ENCODE measurements around the gene TRPV2. TPM values are rescaled to one million over a fixed set of nuclear protein-coding genes. Genes with fewer than 3 reads are reported as not detected.

TRPV2 gene, protein sequence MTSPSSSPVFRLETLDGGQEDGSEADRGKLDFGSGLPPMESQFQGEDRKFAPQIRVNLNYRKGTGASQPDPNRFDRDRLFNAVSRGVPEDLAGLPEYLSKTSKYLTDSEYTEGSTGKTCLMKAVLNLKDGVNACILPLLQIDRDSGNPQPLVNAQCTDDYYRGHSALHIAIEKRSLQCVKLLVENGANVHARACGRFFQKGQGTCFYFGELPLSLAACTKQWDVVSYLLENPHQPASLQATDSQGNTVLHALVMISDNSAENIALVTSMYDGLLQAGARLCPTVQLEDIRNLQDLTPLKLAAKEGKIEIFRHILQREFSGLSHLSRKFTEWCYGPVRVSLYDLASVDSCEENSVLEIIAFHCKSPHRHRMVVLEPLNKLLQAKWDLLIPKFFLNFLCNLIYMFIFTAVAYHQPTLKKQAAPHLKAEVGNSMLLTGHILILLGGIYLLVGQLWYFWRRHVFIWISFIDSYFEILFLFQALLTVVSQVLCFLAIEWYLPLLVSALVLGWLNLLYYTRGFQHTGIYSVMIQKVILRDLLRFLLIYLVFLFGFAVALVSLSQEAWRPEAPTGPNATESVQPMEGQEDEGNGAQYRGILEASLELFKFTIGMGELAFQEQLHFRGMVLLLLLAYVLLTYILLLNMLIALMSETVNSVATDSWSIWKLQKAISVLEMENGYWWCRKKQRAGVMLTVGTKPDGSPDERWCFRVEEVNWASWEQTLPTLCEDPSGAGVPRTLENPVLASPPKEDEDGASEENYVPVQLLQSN
- total RNA-seq, result 1 to 10 TPM; 7.1 to 7.7 TPM
- polyA plus RNA-seq (ENCODE audit: insufficient read depth, low read depth, low replicate concordance), result 7.6 TPM
- long read RNA-seq, donor 1, partial matches to known transcripts, result 0 of 3 reads
- long read RNA-seq, donor 1, other reads (novel, unspliced or antisense), result 0 of 3 reads
- long read RNA-seq, donor 2, partial matches to known transcripts, result 0 of 1 reads
- long read RNA-seq, donor 2, other reads (novel, unspliced or antisense), result 0 of 1 reads

DNA sequence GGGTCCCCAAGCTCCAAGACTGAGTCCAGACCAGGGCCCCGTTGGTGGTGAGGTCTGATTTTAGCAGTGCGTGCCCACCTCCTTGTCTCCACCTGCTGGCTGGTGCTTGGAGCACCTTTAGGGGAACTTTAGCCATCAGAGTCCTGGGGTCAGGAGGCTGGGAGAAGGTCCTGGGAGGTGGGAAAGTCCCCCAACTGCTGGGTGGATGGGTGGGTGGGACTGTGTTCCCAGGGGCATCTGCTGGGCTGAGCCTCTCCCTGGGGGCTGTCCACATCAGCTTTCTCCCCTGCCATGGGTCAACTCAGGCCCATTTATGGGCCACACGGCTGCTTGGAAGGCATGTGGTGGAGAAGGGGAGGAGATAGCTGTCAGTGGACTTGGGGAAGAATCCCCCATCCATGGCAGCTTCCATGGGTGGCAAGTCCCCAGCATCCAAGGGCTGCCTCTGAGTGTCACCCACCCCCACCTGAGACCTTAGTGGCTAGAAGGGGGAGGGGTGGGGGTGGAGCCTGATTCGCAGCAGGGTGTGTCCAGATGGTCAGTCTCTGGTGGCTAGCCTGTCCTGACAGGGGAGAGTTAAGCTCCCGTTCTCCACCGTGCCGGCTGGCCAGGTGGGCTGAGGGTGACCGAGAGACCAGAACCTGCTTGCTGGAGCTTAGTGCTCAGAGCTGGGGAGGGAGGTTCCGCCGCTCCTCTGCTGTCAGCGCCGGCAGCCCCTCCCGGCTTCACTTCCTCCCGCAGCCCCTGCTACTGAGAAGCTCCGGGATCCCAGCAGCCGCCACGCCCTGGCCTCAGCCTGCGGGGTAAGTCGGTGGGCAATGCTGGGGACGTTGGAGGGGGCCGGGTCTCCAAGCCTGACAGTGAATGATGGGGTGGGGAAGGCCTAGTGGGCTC is at the start of gene TRPV2:
TRPV2 (plus strand) TSS at position 541 of the 894 bp plus-strand sequence. CDS start 2,098 bp downstream, outside the sequence.
- Histone ChIP-seq H3K36me3 (ENCODE audit: low read depth, missing control alignments) (no peaks in the 10 kb centered on the region), H3K4me1 (peaks cover 5% of the 10 kb centered on the region), H3K27ac (peak within 1 kb of the TSS; percentile 79 to 88), H3K27me3 (no peaks in the 10 kb centered on the region), H3K9me3 (no peaks in the 10 kb centered on the region), H3K4me3 (peak within 1 kb of the TSS; percentile 27 to 55)
- no peak for TF ChIP-seq POLR2A (IDR thresholded peaks at IDR 0.05)
- TF ChIP-seq, protein P1, sequence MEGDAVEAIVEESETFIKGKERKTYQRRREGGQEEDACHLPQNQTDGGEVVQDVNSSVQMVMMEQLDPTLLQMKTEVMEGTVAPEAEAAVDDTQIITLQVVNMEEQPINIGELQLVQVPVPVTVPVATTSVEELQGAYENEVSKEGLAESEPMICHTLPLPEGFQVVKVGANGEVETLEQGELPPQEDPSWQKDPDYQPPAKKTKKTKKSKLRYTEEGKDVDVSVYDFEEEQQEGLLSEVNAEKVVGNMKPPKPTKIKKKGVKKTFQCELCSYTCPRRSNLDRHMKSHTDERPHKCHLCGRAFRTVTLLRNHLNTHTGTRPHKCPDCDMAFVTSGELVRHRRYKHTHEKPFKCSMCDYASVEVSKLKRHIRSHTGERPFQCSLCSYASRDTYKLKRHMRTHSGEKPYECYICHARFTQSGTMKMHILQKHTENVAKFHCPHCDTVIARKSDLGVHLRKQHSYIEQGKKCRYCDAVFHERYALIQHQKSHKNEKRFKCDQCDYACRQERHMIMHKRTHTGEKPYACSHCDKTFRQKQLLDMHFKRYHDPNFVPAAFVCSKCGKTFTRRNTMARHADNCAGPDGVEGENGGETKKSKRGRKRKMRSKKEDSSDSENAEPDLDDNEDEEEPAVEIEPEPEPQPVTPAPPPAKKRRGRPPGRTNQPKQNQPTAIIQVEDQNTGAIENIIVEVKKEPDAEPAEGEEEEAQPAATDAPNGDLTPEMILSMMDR (IDR thresholded peaks at IDR 0.05), result no peak
- no peak for DNase-seq
- WGBS, 2 donors, result 36 to 47% methylated on average over 11 to 21 of the region's 21 CpGs
- intact Hi-C loops (cut with DNase I; ENCODE audit: low total_unique reads), result no loop called here

DNA sequence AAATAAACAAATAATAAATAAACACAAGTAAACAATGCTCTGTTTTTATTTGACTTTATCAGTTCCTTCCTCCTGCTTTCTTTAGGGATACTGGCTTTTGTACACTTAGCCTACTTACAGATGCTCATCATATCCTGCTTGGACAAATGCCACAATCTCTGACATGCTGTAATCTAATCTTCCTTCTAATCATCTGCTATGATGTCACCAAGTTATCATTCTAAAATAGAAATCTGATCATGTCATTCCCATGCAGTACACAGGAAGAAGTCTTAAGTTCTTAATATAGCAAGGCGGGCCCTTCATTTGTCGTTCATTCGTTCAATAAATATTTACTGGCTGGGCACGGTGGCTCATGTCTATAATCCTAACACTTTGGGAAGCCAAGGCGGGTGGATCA is 43.6 kb upstream of the TRPV2 start:
- intact Hi-C loops (cut with DNase I; ENCODE audit: low total_unique reads), result no loop called here
- no peak for DNase-seq

DNA sequence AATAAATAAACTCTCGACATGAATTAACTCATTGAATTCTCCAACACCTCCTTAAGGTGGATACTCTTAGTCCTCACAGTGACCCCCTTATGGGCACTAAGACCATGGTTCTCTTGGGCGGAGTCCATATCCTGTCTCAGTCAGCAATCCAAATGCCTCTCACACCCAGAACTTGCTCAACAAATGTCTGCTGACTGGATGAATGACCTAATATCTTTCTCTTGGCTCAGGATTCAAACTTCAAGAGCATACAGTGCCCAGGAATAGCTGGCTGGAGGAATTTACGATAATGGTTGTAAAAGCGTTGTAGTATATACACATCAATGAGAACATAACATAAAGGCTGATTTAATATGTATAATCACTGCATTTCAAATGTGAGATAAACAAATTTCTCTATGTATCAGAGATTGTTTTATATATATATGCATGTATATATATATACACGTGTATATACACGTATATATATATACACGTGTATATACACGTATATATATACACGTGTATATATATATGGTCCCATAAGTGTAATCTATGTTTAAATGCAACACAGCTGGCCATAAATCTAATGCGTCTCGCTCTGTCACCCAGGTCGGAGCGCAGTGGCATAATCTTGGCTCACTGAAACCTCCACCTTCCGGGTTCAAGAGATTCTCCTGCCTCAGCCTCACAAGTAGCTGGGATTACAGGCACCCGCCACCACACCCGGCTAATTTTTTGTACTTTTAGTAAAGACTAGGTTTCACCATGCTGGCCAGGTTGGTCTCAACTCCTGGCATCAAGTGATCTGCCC is 41.0 kb upstream of the TRPV2 start:
- 89 to 92% methylated on average over 16 of the region's 16 CpGs for WGBS, 2 donors
- intact Hi-C loops (cut with DNase I; ENCODE audit: low total_unique reads), result no loop called here
- DNase-seq, result no peak

More for the DNA sequence above, 43.6 kb upstream of the TRPV2 start:
- WGBS, 2 donors, result 83 to 88% methylated on average over 5 of the region's 5 CpGs
- Histone ChIP-seq H3K4me3 (no peak overlapping the region), H3K27ac (no peak overlapping the region), H3K9me3 (no peaks in the 10 kb centered on the region), H3K4me1 (no peaks in the 10 kb centered on the region), H3K36me3 (ENCODE audit: low read depth, missing control alignments) (no peaks in the 10 kb centered on the region), H3K27me3 (no peaks in the 10 kb centered on the region)
- TF ChIP-seq, protein P1 (IDR thresholded peaks at IDR 0.05), result no peak
- TF ChIP-seq POLR2A (IDR thresholded peaks at IDR 0.05), result no peak

More for the DNA sequence above, 41.0 kb upstream of the TRPV2 start:
- no peaks in the 10 kb centered on the region for H3K36me3 ChIP-seq (ENCODE audit: low read depth, missing control alignments)
- H3K9me3 ChIP-seq, result no peaks in the 10 kb centered on the region
- TF ChIP-seq, protein P1 (IDR thresholded peaks at IDR 0.05), result no peak
- TF ChIP-seq POLR2A (IDR thresholded peaks at IDR 0.05), result no peak
- H3K4me1 ChIP-seq, result peaks cover 9% of the 10 kb centered on the region
- H3K27ac ChIP-seq, result no peak overlapping the region
- no peaks in the 10 kb centered on the region for H3K27me3 ChIP-seq
- H3K4me3 ChIP-seq, result no peak overlapping the region

All from testis (tissue), 5 donors.